ELF-1 (cell line): ENCODE results near the gene TTYH3.
A peak's percentile ranks its signal among the peaks of the same experiment; 100 is the strongest.
"Not testable (repeated sequence)": the region's sequence is repeated elsewhere in the genome, so short reads cannot be mapped to it uniquely, and the experiment has no call there.

Experiments
- DNase-seq: peaks from one replicate; pipeline ENCODE4 v3.0.0-alpha.2; 2016; ENCODE audit warnings: low read depth, low spot score

TTYH3 gene

DNA sequence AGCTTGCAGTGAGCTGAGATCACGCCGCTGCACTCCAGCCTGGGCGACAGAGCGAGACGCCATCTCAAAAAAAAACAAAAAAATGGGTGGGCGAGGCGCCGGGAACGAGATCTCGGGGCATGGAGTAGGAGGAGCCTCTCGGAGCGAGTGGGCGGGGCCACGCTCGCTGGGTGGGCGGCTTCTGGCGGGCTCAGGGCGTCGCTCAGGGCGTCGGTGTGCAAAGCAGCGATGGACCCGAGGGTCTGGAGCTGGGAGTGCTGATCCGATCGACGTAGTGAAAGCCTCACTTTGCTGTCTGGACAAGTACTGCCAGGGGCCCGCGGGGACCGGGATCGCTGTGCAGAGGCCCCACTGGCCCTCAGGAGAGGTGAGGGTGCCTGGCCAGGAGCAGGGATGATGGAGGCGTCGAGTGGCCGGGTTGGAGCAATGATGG, 33.6 kb downstream of the TTYH3 start:
- peak; percentile 79 for DNase-seq

- no peak for DNase-seq
Measured at GRCh38 chr7:2666155-2666554, 34.4 kb downstream of the TTYH3 start.

- no peak for DNase-seq
Measured at GRCh38 chr7:2666588-2667250, 34.9 kb downstream of the TTYH3 start.

GRCh38 chr7:2667843-2668242, 36.1 kb downstream of the TTYH3 start:
- DNase-seq: no peak

GRCh38 chr7:2668401-2668800, 36.6 kb downstream of the TTYH3 start:
- no peak for DNase-seq

DNA sequence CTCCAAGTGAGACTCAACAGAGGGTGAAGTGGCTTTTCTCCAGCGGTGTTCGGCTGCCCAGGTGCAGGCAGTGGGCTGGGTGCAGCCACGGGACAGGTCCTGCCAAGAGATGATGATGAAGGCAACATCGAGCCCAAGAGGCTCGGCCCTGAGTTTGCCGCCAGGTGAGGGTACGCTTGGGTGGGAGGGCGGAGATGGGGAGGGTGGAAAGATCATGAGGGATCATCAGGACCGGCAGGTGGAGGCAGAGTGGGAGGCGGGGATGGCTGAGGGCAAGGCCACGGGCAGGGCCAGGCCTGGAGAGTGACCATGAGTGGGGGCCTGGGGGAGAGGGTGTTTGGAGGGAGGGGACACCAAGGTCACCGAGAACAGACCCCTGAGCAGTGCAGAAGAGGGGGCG, 38.4 kb downstream of the TTYH3 start:
- DNase-seq: no peak

DNA sequence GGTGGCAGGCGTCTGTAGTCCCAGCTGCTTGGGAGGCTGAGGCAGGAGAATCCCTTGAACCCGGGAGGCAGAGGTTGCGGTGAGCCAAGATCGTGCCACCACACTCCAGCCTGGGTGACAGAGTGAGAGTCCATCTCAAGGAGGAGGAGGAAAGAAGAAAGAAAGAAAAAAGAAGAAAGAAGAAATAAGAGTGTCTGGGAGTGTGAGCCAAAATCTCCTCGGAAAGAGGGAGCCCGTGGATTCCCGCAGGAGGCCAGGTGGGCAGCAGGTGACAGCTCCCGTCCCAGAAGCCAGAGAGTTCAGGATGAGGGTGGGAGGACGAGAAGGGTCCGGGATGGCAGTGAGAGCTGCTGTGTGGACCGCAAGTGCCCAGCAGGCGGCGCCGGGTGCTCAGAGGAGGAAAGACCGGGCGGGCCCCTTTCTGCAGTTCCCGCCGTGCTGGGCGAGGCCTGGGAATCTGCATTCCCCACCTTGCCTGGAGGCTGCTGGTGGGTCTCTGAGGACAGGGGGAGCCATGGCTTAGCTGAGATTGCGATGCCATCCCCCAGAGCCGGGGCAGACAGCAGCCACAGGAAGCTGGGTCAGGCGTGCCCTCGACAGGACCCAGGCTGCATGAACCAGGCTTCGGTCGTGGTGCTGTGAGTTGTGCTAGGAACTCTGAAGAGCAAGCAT, 39.1 kb downstream of the TTYH3 start:
- peak; percentile 83 for DNase-seq

DNA sequence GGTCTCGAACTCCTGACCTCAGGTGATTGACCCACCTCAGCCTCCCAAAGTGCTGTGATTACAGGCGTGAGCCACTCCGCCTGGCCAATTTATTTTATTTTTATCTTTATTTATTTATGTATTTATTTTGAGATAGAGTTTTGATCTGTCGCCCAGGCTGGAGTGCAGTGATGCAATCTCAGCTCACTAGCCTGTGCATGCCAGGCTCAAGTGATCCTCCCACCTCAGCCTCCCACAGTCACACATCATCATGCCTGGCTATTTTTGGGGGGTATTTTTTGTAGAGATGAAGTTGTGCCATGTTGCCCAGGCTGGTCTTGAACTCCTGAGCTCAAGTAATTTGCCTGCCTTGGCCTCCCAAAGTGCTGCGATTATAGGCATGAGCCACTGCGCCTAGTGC, 41.4 kb downstream of the TTYH3 start:
- DNase-seq: not testable (repeated sequence)

DNA sequence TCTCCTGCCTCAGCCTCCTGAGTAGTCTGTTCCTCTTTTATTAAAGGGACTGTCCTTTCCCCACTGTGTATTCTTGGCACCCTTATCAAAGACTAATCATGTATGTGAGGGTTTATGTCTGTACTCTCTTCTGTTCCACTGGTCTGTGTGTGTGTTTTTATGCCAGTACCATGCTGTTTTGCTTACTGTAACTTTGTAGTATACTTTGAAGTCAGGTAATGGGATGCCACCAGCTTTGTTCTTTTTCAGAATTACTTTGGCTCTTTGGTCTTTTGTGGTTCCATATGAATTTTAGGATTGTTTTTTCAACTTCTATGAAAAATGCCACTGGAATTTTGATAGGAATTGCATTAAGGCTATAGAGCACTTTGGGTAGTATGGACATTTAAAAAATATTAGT, 42.1 kb downstream of the TTYH3 start:
- DNase-seq: no peak

DNA sequence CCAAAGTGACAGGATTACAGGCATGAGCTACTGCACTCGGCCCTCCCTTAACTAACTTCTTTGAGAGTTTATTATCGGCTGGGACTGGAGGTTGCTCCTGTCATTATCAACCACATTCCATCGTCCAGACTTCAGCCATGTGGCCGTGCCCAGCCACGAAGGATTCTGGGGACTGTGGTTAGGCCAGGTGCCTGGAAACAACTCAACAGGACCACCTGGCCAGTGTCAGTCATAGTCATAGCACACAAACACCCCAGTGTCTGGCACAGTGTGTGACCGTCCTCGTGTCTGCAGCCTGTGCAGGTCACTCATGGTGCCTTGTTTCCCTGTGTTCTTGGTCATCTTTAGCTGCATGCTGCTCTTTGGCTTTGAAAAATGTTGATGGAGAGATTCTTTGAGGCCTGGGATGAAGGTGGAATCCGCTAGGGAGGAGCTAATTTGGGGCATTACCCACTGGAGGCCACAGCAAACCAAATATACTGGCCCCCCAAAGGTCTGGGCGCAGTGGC, 43.5 kb downstream of the TTYH3 start:
- DNase-seq: no peak

DNA sequence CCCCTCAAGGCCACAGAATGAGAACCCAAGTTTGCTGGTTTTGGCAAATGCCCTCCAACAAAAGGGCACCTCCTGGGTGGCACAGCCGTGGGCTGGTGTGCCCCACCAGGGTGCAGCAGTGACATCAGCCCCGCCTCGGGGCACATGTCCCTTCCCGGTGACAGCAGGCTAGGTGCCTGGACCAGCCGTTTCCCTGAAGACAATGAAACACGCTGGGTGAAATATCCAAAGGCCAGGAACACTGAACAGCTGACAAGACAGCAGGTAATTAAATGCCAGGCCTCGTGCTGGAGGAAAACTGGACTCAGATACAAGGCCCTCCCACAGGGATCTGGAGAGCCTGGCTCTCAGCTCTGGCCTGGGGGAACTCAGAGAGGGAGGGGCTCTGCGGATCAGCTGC, 44.8 kb downstream of the TTYH3 start:
- peak; percentile 43 for DNase-seq

GRCh38 chr7:2678454-2678853, 46.7 kb downstream of the TTYH3 start:
- not testable (repeated sequence) for DNase-seq

DNA sequence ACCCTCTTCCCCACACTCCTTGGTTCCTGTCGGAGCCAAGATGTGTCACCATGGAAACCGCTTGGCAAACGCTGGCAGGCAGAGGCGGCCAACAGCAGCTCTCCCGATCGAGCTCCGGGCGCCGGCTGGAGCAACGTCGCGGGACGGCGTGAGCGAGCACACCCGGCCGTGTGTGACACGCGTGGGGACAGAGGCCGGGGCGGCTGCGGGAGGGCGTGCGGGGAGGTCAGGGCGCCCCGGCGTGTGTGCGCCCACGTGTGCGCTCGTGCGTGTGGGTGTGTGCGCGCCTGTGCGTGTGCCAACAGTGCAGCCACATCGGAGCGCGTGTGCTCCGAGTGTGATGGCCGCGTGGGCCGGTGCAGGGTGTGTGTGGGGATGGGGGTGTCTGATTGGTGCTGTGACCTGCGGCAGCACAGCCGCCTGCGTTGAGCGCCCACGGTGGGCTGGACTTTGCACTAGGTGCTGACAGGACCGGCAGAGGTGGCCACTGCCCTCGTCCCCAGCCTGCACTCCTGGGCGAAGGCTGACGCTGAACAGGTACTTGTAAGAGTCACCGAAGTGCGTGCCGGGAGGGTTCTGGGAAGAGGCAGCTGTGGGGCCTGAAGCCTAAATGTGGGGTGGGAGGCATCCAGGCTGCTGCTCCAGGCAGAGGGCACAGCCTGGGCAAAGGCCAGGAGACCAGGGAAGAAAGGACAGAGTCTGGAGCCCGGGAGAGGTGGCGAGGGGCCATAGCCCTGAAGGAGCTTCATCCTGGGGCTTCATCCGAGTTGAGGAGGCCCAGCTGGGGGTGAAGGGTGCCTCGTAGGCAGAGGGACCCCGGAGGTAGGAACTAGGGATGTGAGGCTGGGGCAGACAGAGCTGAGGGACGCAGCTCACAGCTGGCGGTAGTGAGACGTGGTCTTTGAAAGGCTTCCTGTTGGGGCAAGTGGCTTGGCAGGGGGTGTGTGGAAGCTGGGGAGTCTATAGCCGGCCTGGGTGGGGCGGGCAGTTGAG, 47.6 kb downstream of the TTYH3 start:
- DNase-seq: not testable (repeated sequence)

DNA sequence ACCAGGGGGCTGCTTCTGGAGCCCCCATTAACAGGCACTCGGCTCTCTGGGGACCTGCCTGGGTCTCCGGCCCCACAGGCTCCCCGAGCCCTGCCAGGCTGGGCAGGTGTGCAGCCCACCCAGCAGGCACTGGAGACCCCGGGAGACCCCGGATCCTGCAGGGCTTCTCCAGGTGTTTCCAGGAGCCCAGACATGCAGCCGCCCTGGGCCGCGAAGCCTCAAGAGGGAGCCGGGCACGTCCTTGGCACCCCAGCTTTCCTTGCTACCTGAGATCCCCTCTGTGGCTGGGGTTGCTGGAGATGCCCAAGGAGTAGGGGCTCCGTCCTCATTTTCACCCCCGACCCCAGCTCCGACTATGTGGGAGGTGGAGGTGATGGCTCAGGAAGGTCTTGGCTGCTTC, 48.5 kb downstream of the TTYH3 start:
- DNase-seq: no peak

GRCh38 chr7:2680792-2681490, 49.2 kb downstream of the TTYH3 start:
- peak; percentile 79 for DNase-seq

DNA sequence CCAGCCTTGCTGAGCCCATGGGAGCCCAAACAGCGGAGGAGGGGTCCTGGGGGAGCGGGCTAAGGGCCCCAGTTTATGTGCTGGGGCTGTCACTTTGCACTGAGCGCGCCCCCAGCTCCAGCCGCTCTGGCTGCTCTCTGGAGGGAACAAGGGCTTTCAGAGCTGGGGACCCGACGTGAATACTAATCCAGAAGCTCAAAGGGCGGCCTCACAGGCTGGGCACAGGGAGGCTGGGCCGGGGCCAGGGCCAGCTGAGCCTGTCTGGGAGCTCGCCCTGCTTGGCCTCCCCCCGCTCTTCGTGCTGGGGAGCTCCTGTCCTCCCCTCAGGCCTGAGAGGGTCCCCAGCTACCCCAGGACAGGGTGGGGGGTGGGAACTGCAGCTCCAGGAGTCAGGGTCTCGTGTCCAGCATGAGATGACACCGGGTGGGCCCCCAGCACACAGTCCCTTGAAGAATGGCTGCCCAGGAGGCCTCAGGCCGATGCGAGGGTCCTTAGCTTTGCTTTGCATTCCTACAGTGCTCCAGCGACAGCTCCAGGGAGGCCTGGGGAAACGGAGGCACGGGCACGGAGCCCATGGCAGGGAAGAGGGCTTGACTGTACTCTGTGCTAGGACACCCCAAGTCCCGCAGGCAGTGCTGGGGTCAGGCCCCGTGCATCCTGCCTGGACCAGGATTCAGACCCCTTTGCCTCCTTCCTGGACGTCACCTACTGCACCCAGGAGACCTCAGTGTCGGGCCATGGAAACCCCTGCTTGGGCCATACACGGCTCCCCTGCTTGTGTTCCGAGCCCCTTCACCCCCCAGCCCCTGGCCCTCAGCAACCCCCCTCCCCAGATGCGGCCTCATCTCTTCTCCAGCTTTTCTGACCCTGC, 50.4 kb downstream of the TTYH3 start:
- no peak for DNase-seq

DNA sequence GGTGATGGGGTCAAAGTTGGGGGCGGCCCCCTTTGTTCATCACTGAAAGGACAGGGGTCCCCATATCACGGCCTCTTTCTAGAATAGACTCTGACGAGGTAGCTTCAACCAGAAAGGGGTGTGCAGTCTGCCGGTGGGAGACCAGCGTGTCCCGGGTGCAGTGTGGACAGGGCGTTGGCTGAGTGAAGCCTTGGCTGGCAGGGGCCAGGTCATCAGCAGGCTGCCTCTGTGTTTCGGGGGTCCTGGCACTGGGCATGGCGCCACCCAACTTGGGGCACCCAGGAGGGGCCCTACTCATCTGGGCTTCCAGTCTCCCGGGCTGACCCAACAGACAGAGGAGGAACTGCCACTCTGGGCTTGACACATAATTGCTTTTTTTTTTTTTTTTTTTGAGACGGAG, 52.7 kb downstream of the TTYH3 start:
- DNase-seq: no peak

DNA sequence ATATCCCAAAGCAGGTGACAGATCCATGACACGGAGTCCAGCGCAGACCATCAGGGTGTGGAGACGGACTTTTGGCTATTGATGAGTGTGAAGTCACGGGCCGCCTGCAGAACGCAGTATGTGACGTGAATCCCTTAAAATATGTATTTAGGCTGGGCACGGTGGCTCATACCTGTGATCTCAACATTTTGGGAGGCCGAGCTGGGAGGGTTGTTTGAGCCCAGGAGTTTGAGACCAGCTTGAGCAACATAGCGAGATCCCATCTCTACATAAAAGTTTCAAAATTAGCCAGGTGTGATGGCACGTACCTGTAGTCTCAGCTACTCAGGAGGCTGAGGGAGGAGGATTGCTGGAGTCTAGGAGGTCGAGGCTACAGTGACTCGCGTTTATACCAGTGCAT, 54.3 kb downstream of the TTYH3 start:
- DNase-seq: no peak

- no peak for DNase-seq
Measured at GRCh38 chr7:2687338-2687869, 55.6 kb downstream of the TTYH3 start.

GRCh38 chr7:2687881-2688318, 56.1 kb downstream of the TTYH3 start, which contains the start of gene AMZ1:
Gene AMZ1 (plus strand): TSS chr7:2688202. CDS start chr7:2700452, 12,250 bp downstream.
- DNase-seq: no peak
